H1 (cell line): ENCODE results near the gene TPP2. TPM values are rescaled to one million over a fixed set of nuclear protein-coding genes. Genes with fewer than 3 reads are reported as not detected.

Experiments used
- CTCF ChIA-PET: fragments of 300-600 bp; sonication (Branson Sonifier 250); formaldehyde crosslinking; loops from one replicate; lab custom pipeline; 2021; ENCODE audit not compliant: partially characterized antibody; lab: Charles Lee
- POLR2A ChIA-PET: fragments of 300-600 bp; sonication (Branson Sonifier 250); formaldehyde crosslinking; loops from one replicate; lab custom pipeline; 2021; ENCODE audit warnings: inconsistent platforms; ENCODE audit not compliant: partially characterized antibody; lab: Charles Lee
- DNase-seq, 2 experiments: peaks; one replicate each; pipeline versions ENCODE4 v3.0.0 to v3.0.0-alpha.2; 2010 to 2022; ENCODE audit warnings: low spot score in 2 of 2, low read depth in 1 of 2, mixed read lengths in 1 of 2
- FAIRE-seq: peaks from 2 replicates; lab custom pipeline; 2011; peaks lifted over from hg19 to GRCh38; lab: Jason Lieb, UNC
- H2AFZ ChIP-seq: 2 replicates; pipeline ENCODE4 v1.8.1; 2012; ENCODE audit warnings: low read length, inconsistent platforms
- H2AK5ac ChIP-seq: 2 replicates; pipeline ENCODE4 v1.6.1; 2013; ENCODE audit warnings: low read depth, low read length
- H2BK120ac ChIP-seq: replicated peaks from 2 replicates; pipeline ENCODE3; 2013; ENCODE audit warnings: low read depth, low read length, inconsistent platforms
- H2BK12ac ChIP-seq: 2 replicates; pipeline ENCODE4 v1.6.1; 2013; ENCODE audit warnings: low read depth, low read length
- H2BK15ac ChIP-seq: 2 replicates; pipeline ENCODE4 v1.6.1; 2013; ENCODE audit warnings: low read length
- H2BK20ac ChIP-seq: 2 replicates; pipeline ENCODE4 v1.6.1; 2013; ENCODE audit warnings: low read length
- H2BK5ac ChIP-seq: 2 replicates; pipeline ENCODE4 v1.6.1; 2013; ENCODE audit warnings: low read depth, low read length
- H3K14ac ChIP-seq: 2 replicates; pipeline ENCODE4 v1.6.1; 2013; ENCODE audit warnings: inconsistent platforms; ENCODE audit not compliant: insufficient read length
- H3K18ac ChIP-seq: 2 replicates; pipeline ENCODE4 v1.6.1; 2013; ENCODE audit warnings: low read length; ENCODE audit errors: extremely low read depth
- H3K23ac ChIP-seq: 2 replicates; pipeline ENCODE4 v1.6.1; 2013; ENCODE audit warnings: inconsistent platforms; ENCODE audit not compliant: insufficient read length
- H3K23me2 ChIP-seq: 2 replicates; pipeline ENCODE4 v1.6.1; 2013; ENCODE audit warnings: low read depth, low read length
- H3K27ac ChIP-seq: 2 replicates; pipeline ENCODE4 v1.6.1; 2011; ENCODE audit warnings: low read depth, low read length, inconsistent platforms
- H3K27me3 ChIP-seq, 4 experiments: replicated peaks in 1 of 4; 1 replicate in 1 of 4; 2 replicates in 3 of 4; pipeline versions ENCODE4 v1.6.1 to v1.8.1; 2011 to 2013; ENCODE audit warnings: low read length in 3 of 4, mild to moderate bottlenecking in 3 of 4, inconsistent platforms in 2 of 4, mixed read lengths in 2 of 4, moderate library complexity in 1 of 4; ENCODE audit not compliant: control insufficient read depth in 3 of 4, insufficient read depth in 3 of 4; ENCODE audit errors: extremely low read depth in 1 of 4
- H3K36me3 ChIP-seq, 4 experiments: 2 replicates each; pipeline versions ENCODE4 v1.6.1 to v1.8.1; 2011 to 2013; ENCODE audit warnings: mild to moderate bottlenecking in 4 of 4, low read length in 3 of 4, moderate library complexity in 2 of 4, control low read depth in 1 of 4, inconsistent platforms in 1 of 4; ENCODE audit not compliant: insufficient read depth in 4 of 4, control insufficient read depth in 2 of 4
- H3K4ac ChIP-seq: replicated peaks from 2 replicates; pipeline ENCODE3; 2013; ENCODE audit warnings: low read length, low read depth, mixed read lengths, inconsistent platforms; ENCODE audit not compliant: insufficient read length
- H3K4me1 ChIP-seq, 4 experiments: replicated peaks in 1 of 4; 1 replicate in 1 of 4; 2 replicates in 3 of 4; pipeline versions ENCODE4 v1.6.1 to v1.8.1; 2011 to 2013; ENCODE audit warnings: low read length in 3 of 4, inconsistent platforms in 2 of 4, mixed read lengths in 1 of 4; ENCODE audit not compliant: insufficient read depth in 4 of 4, control insufficient read depth in 3 of 4
- H3K4me2 ChIP-seq, 2 experiments: 2 replicates each; pipeline versions ENCODE4 v1.6.1 to v1.8.1; 2011 to 2013; ENCODE audit warnings: low read depth in 2 of 2, low read length in 2 of 2, control low read depth in 1 of 2, inconsistent platforms in 1 of 2, mild to moderate bottlenecking in 1 of 2; ENCODE audit not compliant: insufficient read depth in 1 of 2
- H3K4me3 ChIP-seq, 4 experiments: fragments of 200-600, 300-600 bp in 1 of 4; sonication (generic), shearing (Covaris generic), sonication (Bioruptor Twin) in 1 of 4; 2 replicates each; pipeline versions ENCODE4 v1.5.1 to v1.8.1; 2011 to 2016; ENCODE audit warnings: low read length in 4 of 4, low read depth in 3 of 4, control low read depth in 2 of 4, inconsistent platforms in 2 of 4, mild to moderate bottlenecking in 2 of 4, mixed read lengths in 1 of 4, moderate library complexity in 1 of 4; ENCODE audit not compliant: insufficient read depth in 2 of 4; ENCODE audit errors: extremely low read depth in 1 of 4
- H3K56ac ChIP-seq: replicated peaks from 2 replicates; pipeline ENCODE3; 2013; ENCODE audit warnings: low read depth, mild to moderate bottlenecking, mixed read lengths, low read length, inconsistent platforms; ENCODE audit not compliant: insufficient read length
- H3K79me1 ChIP-seq: 2 replicates; pipeline ENCODE4 v1.6.1; 2013; ENCODE audit warnings: low read depth, low read length, control low read depth
- H3K79me2 ChIP-seq, 2 experiments: 2 replicates each; pipeline versions ENCODE4 v1.6.1 to v1.8.1; 2012 to 2013; ENCODE audit warnings: low read length in 2 of 2, mild to moderate bottlenecking in 2 of 2, inconsistent platforms in 1 of 2; ENCODE audit not compliant: insufficient read depth in 2 of 2, control insufficient read depth in 1 of 2
- H3K9ac ChIP-seq, 4 experiments: replicated peaks in 1 of 4; 1 replicate in 1 of 4; 2 replicates in 3 of 4; pipeline versions ENCODE4 v1.6.1 to v1.8.1; 2011 to 2013; ENCODE audit warnings: low read depth in 3 of 4, low read length in 3 of 4, control low read depth in 2 of 4, mild to moderate bottlenecking in 2 of 4, moderate library complexity in 2 of 4, inconsistent platforms in 1 of 4; ENCODE audit errors: extremely low read depth in 1 of 4
- H3K9me3 ChIP-seq, 2 experiments: 2 replicates each; pipeline versions ENCODE4 v1.6.1 to v1.8.1; 2012 to 2013; ENCODE audit warnings: mild to moderate bottlenecking in 2 of 2, moderate library complexity in 2 of 2, control low read depth in 1 of 2, inconsistent platforms in 1 of 2, low read depth in 1 of 2, low read length in 1 of 2, mixed read lengths in 1 of 2; ENCODE audit not compliant: insufficient read depth in 2 of 2
- H4K20me1 ChIP-seq, 2 experiments: replicated peaks in 1 of 2; 2 replicates each; pipeline versions ENCODE3 to v1.8.1; 2011 to 2013; ENCODE audit warnings: inconsistent platforms in 2 of 2, low read length in 2 of 2, mild to moderate bottlenecking in 1 of 2; ENCODE audit not compliant: insufficient read depth in 2 of 2, control insufficient read depth in 1 of 2
- H4K5ac ChIP-seq: 2 replicates; pipeline ENCODE4 v1.6.1; 2013; ENCODE audit warnings: low read length, low read depth, mixed read lengths, inconsistent platforms; ENCODE audit not compliant: insufficient read length
- H4K8ac ChIP-seq: 2 replicates; pipeline ENCODE4 v1.8.0; 2013; ENCODE audit warnings: mild to moderate bottlenecking, moderate library complexity, low read length, inconsistent platforms; ENCODE audit not compliant: insufficient read depth; ENCODE audit errors: extremely low read depth
- H4K91ac ChIP-seq: replicated peaks from 2 replicates; pipeline ENCODE3; 2013; ENCODE audit warnings: low read length, mixed read lengths, inconsistent platforms; ENCODE audit not compliant: insufficient read length
- BRCA1 ChIP-seq: IDR thresholded peaks from 2 replicates; pipeline ENCODE4 v1.6.1; 2012; ENCODE audit warnings: low read depth, low read length, improper control_type of control experiment
- CBX8 ChIP-seq: fragments of 300-800, 300-1000 bp; sonication (generic); IDR thresholded peaks from 2 replicates; pipeline ENCODE4 v1.7.1; 2016; ENCODE audit warnings: low read depth, low read length, borderline replicate concordance
- GABPA ChIP-seq: IDR thresholded peaks from 2 replicates; pipeline ENCODE4 v1.6.1; 2011; ENCODE audit warnings: mild to moderate bottlenecking, low read length, moderate library complexity, borderline replicate concordance; ENCODE audit not compliant: insufficient read depth
- HDAC6 ChIP-seq: IDR thresholded peaks from one replicate; pipeline ENCODE4 v1.7.1; 2012; ENCODE audit warnings: low read depth, mild to moderate bottlenecking, inconsistent platforms, low read length, moderate library complexity
- JUND ChIP-seq: IDR thresholded peaks from 2 replicates; pipeline ENCODE4 v1.6.1; 2011; ENCODE audit warnings: mild to moderate bottlenecking, improper control_type of control experiment, low read length
- KDM1A ChIP-seq: fragments of 200-600, 300-600 bp; sonication (generic); IDR thresholded peaks from 2 replicates; pipeline ENCODE4 v1.7.1; 2016; ENCODE audit warnings: mild to moderate bottlenecking, low read length, borderline replicate concordance
- MAFK ChIP-seq: IDR thresholded peaks from 2 replicates; pipeline ENCODE4 v1.6.1; 2012; ENCODE audit warnings: low read depth, mild to moderate bottlenecking, improper control_type of control experiment, low read length
- PHF8 ChIP-seq: fragments of 200-600 bp; sonication (generic); conservative IDR thresholded peaks from 2 replicates; pipeline ENCODE4 v1.7.1; 2012; ENCODE audit warnings: low read depth, mild to moderate bottlenecking, inconsistent platforms, low read length, moderate library complexity
- POLR2A ChIP-seq, 2 experiments: IDR thresholded peaks; 1 replicate in 1 of 2; 2 replicates in 1 of 2; pipeline ENCODE4 v1.6.1; 2011; ENCODE audit warnings: low read depth in 2 of 2, low read length in 2 of 2, mild to moderate bottlenecking in 2 of 2; ENCODE audit errors: control extremely low read depth in 1 of 2
- SIN3A ChIP-seq, 2 experiments: IDR thresholded peaks in 1 of 2; conservative IDR thresholded peaks in 1 of 2; 2 replicates each; pipeline ENCODE4 v1.6.1; 2011 to 2012; ENCODE audit warnings: low read length in 2 of 2, improper control_type of control experiment in 1 of 2, low read depth in 1 of 2, mild to moderate bottlenecking in 1 of 2
- SIX5 ChIP-seq: IDR thresholded peaks from 2 replicates; pipeline ENCODE4 v1.6.1; 2011; ENCODE audit warnings: mild to moderate bottlenecking, low read depth, low read length
- TCF12 ChIP-seq: IDR thresholded peaks from 2 replicates; pipeline ENCODE4 v1.6.1; 2011; ENCODE audit warnings: low read depth, mild to moderate bottlenecking, low read length
- WGBS, 2 experiments: shearing (Covaris generic) in 1 of 2; methylation state at CpG; one replicate each; pipeline versions ENCODE4 v1.1.6 to v1.1.7; 2013 to 2015; ENCODE audit warnings: low lambda C conversion rate in 2 of 2, mixed read lengths in 2 of 2, inconsistent platforms in 1 of 2, low coverage in 1 of 2, missing lambda C conversion rate in 1 of 2; ENCODE audit not compliant: insufficient replicate concordance in 2 of 2, insufficient coverage in 1 of 2, insufficient read length in 1 of 2; ENCODE audit errors: extremely low coverage in 1 of 2, missing lambda C conversion rate in 1 of 2; 5-methylcytosine and 5-hydroxymethylcytosine counted together
- polyA plus RNA-seq, 7 experiments: library from polyadenylated mRNA; depleted of rRNA in 3 of 7; stranded (reverse) in 5 of 7; unstranded in 2 of 7; fragments of >200 nt in 5 of 7; fragments of 200-250 nt in 2 of 7; gene quantifications; 1 replicate in 5 of 7; 2 replicates in 1 of 7; 4 replicates in 1 of 7; pipeline versions ENCODE4 v1.2.1 to v1.2.3, GENCODE V29; 2011 to 2013; ENCODE audit warnings: missing spikeins in 2 of 7, mixed read lengths in 2 of 7
- total RNA-seq: library from RNA; stranded (reverse); fragmentation: NEBNext Ultra II Directional; extraction: Animal tissue kit (Norgen Biotek cat#: 25700); gene quantifications from 2 replicates; pipeline ENCODE4 v1.2.1, GENCODE V29; 2021

Gene TPP2
- total and polyA plus RNA-seq, 2 of the 8 experiments (the other 6 are each of a cell fraction or from before 2014, with no cell fraction given): 15.9 to 85.7 TPM

- H3K4me3 ChIP-seq: no peak overlapping the region
- H3K4me1 ChIP-seq: peaks cover 0 to 11% (median 8%) of the 10 kb centered on the region in 4 experiments
- no peak overlapping the region for H3K56ac ChIP-seq
- H2AK5ac ChIP-seq: no peak overlapping the region
- ChIA-PET POLR2A (no interaction called here), CTCF (interaction anchor here (1.2 to 2.5 kb wide), 6 partner anchors 9 to 182 kb away, joined by 3 to 14 read pairs (median 5); partner anchors contain the start of genes BIVM and POGLUT2)
- H2BK15ac ChIP-seq: no peak overlapping the region
- H3K27me3 ChIP-seq: no peaks in the 10 kb centered on the region
- H2BK120ac ChIP-seq: no peak overlapping the region
- no peaks in the 10 kb centered on the region for H3K9me3 ChIP-seq
- H3K23me2 ChIP-seq: no peaks in the 10 kb centered on the region
- 0 out of 4 replicates have a peak overlapping the region, but pooled peaks of 1 of the 2 experiments have one; percentile 34 for H3K4me2 ChIP-seq
- no peak overlapping the region for H3K14ac ChIP-seq
- 0 out of 2 replicates have a peak overlapping the region, but pooled peaks have one; percentile 5 for H2BK20ac ChIP-seq
- H3K79me2 ChIP-seq: no peaks in the 10 kb centered on the region
- H3K79me1 ChIP-seq: no peaks in the 10 kb centered on the region
- no peak overlapping the region for H3K9ac ChIP-seq
- H3K27ac ChIP-seq: peak overlapping the region; percentile 58; the same call in 1 of the 2 replicates
- H3K23ac ChIP-seq: no peak overlapping the region
- H3K18ac ChIP-seq: no peak overlapping the region
- TF ChIP-seq MAFK: no peak
- TF ChIP-seq BRCA1: no peak
- no peak for TF ChIP-seq POLR2A (IDR thresholded peaks at IDR 0.05; ENCODE audit: control extremely low read depth in 1 of 2, low read depth in 2 of 2, low read length in 2 of 2)
- no peak for TF ChIP-seq CBX8
- TF ChIP-seq KDM1A: no peak
- no peak for TF ChIP-seq SIN3A (conservative IDR thresholded peaks at IDR 0.05 in 1 of 2, IDR thresholded peaks at IDR 0.05 in 1 of 2; ENCODE audit: low read depth in 1 of 2, low read length in 2 of 2)
- TF ChIP-seq GABPA: no peak
- no peak for TF ChIP-seq HDAC6
- TF ChIP-seq PHF8: no peak
- no peak for TF ChIP-seq SIX5
- no peak for TF ChIP-seq JUND
- TF ChIP-seq TCF12: no peak
- no peak overlapping the region for H4K5ac ChIP-seq
- H3K4ac ChIP-seq: no peak overlapping the region
- no peaks in the 10 kb centered on the region for H4K20me1 ChIP-seq
- FAIRE-seq (no peak), DNase-seq (no peak)
- H2BK12ac ChIP-seq: peak overlapping the region; percentile 5; the same call in 1 of the 2 replicates
- H4K8ac ChIP-seq: peak overlapping the region; percentile 7; the same call in 1 of the 2 replicates
- H4K91ac ChIP-seq: no peak overlapping the region
- no peaks in the 10 kb centered on the region for H3K36me3 ChIP-seq
- H2AFZ ChIP-seq: no peak overlapping the region
- WGBS, 2 experiments: 77% methylated on average over 12 of the region's 13 CpGs; no CpG with 5 or more reads in 1 of the 2 experiments
- peak overlapping the region; percentile 28; the same call in 1 of the 2 replicates for H2BK5ac ChIP-seq
Observed at GRCh38 chr13:102688306-102688973, 91.7 kb downstream of the TPP2 start.
